Activated naive CD4-positive, alpha-beta T cell treated with anti-CD3 and anti-CD28 coated beads, Interleukin-2, amount 50 U/mL, for 72 hours (primary cell): ENCODE data around the gene CLPX. TPM values are rescaled to one million over a fixed set of nuclear protein-coding genes. Genes with fewer than 3 reads are reported as not detected.
"Not testable (repeated sequence)": the region's sequence is repeated elsewhere in the genome, so short reads cannot be mapped to it uniquely, and the experiment has no call there.

Experiments used
- ATAC-seq, 2 donors: fragments of 150-1000 bp; cut with Tn5 transposase; 2 replicates each; pipeline ENCODE4 v1.10.0; 2021; ENCODE audit warnings: mild to moderate bottlenecking in 2 of 2, moderate library complexity in 2 of 2
- DNase-seq, 2 donors: peaks; one replicate each; pipeline ENCODE4 v3.0.0; 2021 to 2022; ENCODE audit warnings: low spot score in 2 of 2
- H3K27ac Mint-ChIP-seq, 2 donors: one replicate each; pipeline ENCODE4 v1.8.0; 2022; ENCODE audit warnings: mild to moderate bottlenecking in 2 of 2, mixed read lengths in 2 of 2
- H3K36me3 Mint-ChIP-seq, 2 donors: one replicate each; pipeline ENCODE4 v1.8.0; 2022; ENCODE audit warnings: mixed read lengths in 2 of 2
- H3K9me3 Mint-ChIP-seq, 2 donors: one replicate each; pipeline ENCODE4 v1.8.0; 2022; ENCODE audit warnings: mixed read lengths in 2 of 2
- total RNA-seq, 2 donors: library from RNA; stranded (reverse); gene quantifications; one replicate each; pipeline ENCODE4 v1.2.3, GENCODE V29; 2022

The CLPX gene
- total RNA-seq, 2 donors from 2014 or later: 66.6 to 84.1 TPM

GRCh38 chr15:65188472-65188871, 3.3 kb upstream of the CLPX start:
- not testable (repeated sequence) for ATAC-seq, H3K36me3 Mint-ChIP-seq

GRCh38 chr15:65184305-65184867, 756 bp downstream of the CLPX start:
- no peaks in the 10 kb centered on the region for H3K9me3 Mint-ChIP-seq
- peak; percentile 19 to 38 for ATAC-seq
- peak overlapping the region; percentile 93 to 95 for H3K27ac Mint-ChIP-seq
- peaks cover 8 to 10% of the 10 kb centered on the region in 2 donors for H3K36me3 Mint-ChIP-seq
- DNase-seq: peak; percentile 54 to 66

More at GRCh38 chr15:65188472-65188871, 3.3 kb upstream of the CLPX start:
- H3K27ac Mint-ChIP-seq, DNase-seq, H3K9me3 Mint-ChIP-seq: not testable (repeated sequence)

- peaks cover 8 to 10% of the 10 kb centered on the region in 2 donors for H3K36me3 Mint-ChIP-seq
- no peak for ATAC-seq
- peak overlapping the region; percentile 93 to 95 for H3K27ac Mint-ChIP-seq
- no peaks in the 10 kb centered on the region for H3K9me3 Mint-ChIP-seq
- DNase-seq: no peak
Observed at GRCh38 chr15:65183865-65184159, 1.3 kb downstream of the CLPX start.

GRCh38 chr15:65182538-65182937, 2.6 kb downstream of the CLPX start:
- H3K27ac Mint-ChIP-seq: peak overlapping the region in 1 of 2 donors; percentile 93
- peaks cover 8 to 10% of the 10 kb centered on the region in 2 donors for H3K36me3 Mint-ChIP-seq
- H3K9me3 Mint-ChIP-seq: no peaks in the 10 kb centered on the region
- DNase-seq (no peak), ATAC-seq (no peak)

- peaks cover 8 to 10% of the 10 kb centered on the region in 2 donors for H3K36me3 Mint-ChIP-seq
- DNase-seq, H3K27ac Mint-ChIP-seq, ATAC-seq, H3K9me3 Mint-ChIP-seq: not testable (repeated sequence)
Observed at GRCh38 chr15:65181582-65182353, 3.4 kb downstream of the CLPX start.

GRCh38 chr15:65180167-65180566, 5.0 kb downstream of the CLPX start:
- Mint-ChIP-seq H3K36me3 (peaks cover 8 to 10% of the 10 kb centered on the region in 2 donors), H3K9me3 (no peaks in the 10 kb centered on the region), H3K27ac (no peak overlapping the region)
- ATAC-seq (no peak), DNase-seq (no peak)

- ATAC-seq (no peak), DNase-seq (no peak)
- Mint-ChIP-seq H3K36me3 (no peaks in the 10 kb centered on the region), H3K9me3 (no peaks in the 10 kb centered on the region), H3K27ac (no peak overlapping the region)
Observed at GRCh38 chr15:65177901-65178300, 7.2 kb downstream of the CLPX start.

GRCh38 chr15:65176056-65176455, 9.1 kb downstream of the CLPX start:
- no peaks in the 10 kb centered on the region for H3K36me3 Mint-ChIP-seq
- H3K9me3 Mint-ChIP-seq: no peaks in the 10 kb centered on the region
- H3K27ac Mint-ChIP-seq: peak overlapping the region in 1 of 2 donors; percentile 3

GRCh38 chr15:65175511-65175910, 9.6 kb downstream of the CLPX start:
- DNase-seq (no peak), ATAC-seq (no peak)
- Mint-ChIP-seq H3K9me3 (no peaks in the 10 kb centered on the region), H3K27ac (no peak overlapping the region), H3K36me3 (no peaks in the 10 kb centered on the region)

More at GRCh38 chr15:65176056-65176455, 9.1 kb downstream of the CLPX start:
- no peak for DNase-seq
- no peak for ATAC-seq

GRCh38 chr15:65174509-65174908, 10.6 kb downstream of the CLPX start:
- Mint-ChIP-seq H3K27ac (no peak overlapping the region), H3K9me3 (no peaks in the 10 kb centered on the region), H3K36me3 (no peaks in the 10 kb centered on the region)
- no peak for ATAC-seq
- DNase-seq: no peak

- DNase-seq (no peak), ATAC-seq (no peak)
- peak overlapping the region in 1 of 2 donors; percentile 13 for H3K27ac Mint-ChIP-seq
- no peaks in the 10 kb centered on the region for H3K9me3 Mint-ChIP-seq
- H3K36me3 Mint-ChIP-seq: no peaks in the 10 kb centered on the region
Observed at GRCh38 chr15:65172531-65172930, 12.6 kb downstream of the CLPX start.

GRCh38 chr15:65171428-65171827, 13.7 kb downstream of the CLPX start:
- DNase-seq (no peak), ATAC-seq (no peak)
- Mint-ChIP-seq H3K9me3 (no peaks in the 10 kb centered on the region), H3K36me3 (no peaks in the 10 kb centered on the region), H3K27ac (no peak overlapping the region)

- DNase-seq (no peak), ATAC-seq (no peak)
- Mint-ChIP-seq H3K36me3 (no peaks in the 10 kb centered on the region), H3K9me3 (no peaks in the 10 kb centered on the region), H3K27ac (peak overlapping the region in 1 of 2 donors; percentile 15)
Observed at GRCh38 chr15:65165875-65166274, 19.3 kb downstream of the CLPX start.

- no peak for DNase-seq
- H3K9me3 Mint-ChIP-seq: no peaks in the 10 kb centered on the region
- H3K36me3 Mint-ChIP-seq: no peaks in the 10 kb centered on the region
- ATAC-seq: no peak
- H3K27ac Mint-ChIP-seq: no peak overlapping the region
Observed at GRCh38 chr15:65164139-65164538, 21.0 kb downstream of the CLPX start.

GRCh38 chr15:65163041-65163440, 22.1 kb downstream of the CLPX start:
- no peak overlapping the region for H3K27ac Mint-ChIP-seq
- H3K36me3 Mint-ChIP-seq: no peaks in the 10 kb centered on the region
- no peak for ATAC-seq

GRCh38 chr15:65156692-65157091, 28.4 kb downstream of the CLPX start:
- peaks cover 6 to 15% of the 10 kb centered on the region in 2 donors for H3K36me3 Mint-ChIP-seq
- no peak for ATAC-seq

More at GRCh38 chr15:65163041-65163440, 22.1 kb downstream of the CLPX start:
- H3K9me3 Mint-ChIP-seq: no peaks in the 10 kb centered on the region
- no peak for DNase-seq

GRCh38 chr15:65154720-65155119, 30.4 kb downstream of the CLPX start:
- Mint-ChIP-seq H3K27ac (no peak overlapping the region), H3K36me3 (peaks cover 6 to 20% of the 10 kb centered on the region in 2 donors), H3K9me3 (no peaks in the 10 kb centered on the region)
- DNase-seq (no peak), ATAC-seq (no peak)

More at GRCh38 chr15:65156692-65157091, 28.4 kb downstream of the CLPX start:
- H3K27ac Mint-ChIP-seq: no peak overlapping the region
- DNase-seq: no peak
- no peaks in the 10 kb centered on the region for H3K9me3 Mint-ChIP-seq

GRCh38 chr15:65147902-65148301, 37.2 kb downstream of the CLPX start:
- peaks cover 0 to 5% of the 10 kb centered on the region in 2 donors for H3K36me3 Mint-ChIP-seq
- no peak for DNase-seq
- H3K9me3 Mint-ChIP-seq: no peaks in the 10 kb centered on the region
- ATAC-seq: no peak
- H3K27ac Mint-ChIP-seq: no peak overlapping the region
